Neural crest cell (in vitro differentiated cells): Measurements from ENCODE around the gene COL21A1. TPM values are rescaled to one million over a fixed set of nuclear protein-coding genes. Genes with fewer than 3 reads are reported as not detected.

Experiments
- DNase-seq: peaks from one replicate; pipeline ENCODE4 v3.0.0; 2021; ENCODE audit warnings: low read depth, mixed read lengths, low spot score
- H3K27ac Mint-ChIP-seq: one replicate; pipeline ENCODE4 v1.8.0; 2021; ENCODE audit warnings: mild to moderate bottlenecking, mixed read lengths; ENCODE audit not compliant: unreplicated experiment
- H3K27me3 Mint-ChIP-seq: 2 replicates; pipeline ENCODE4 v1.8.0; 2021; ENCODE audit warnings: low read depth, mild to moderate bottlenecking, mixed read lengths
- H3K36me3 Mint-ChIP-seq: 2 replicates; pipeline ENCODE4 v1.8.0; 2021; ENCODE audit warnings: low read depth, mild to moderate bottlenecking, mixed read lengths
- H3K4me1 Mint-ChIP-seq: 2 replicates; pipeline ENCODE4 v1.8.0; 2021; ENCODE audit warnings: mixed read lengths
- H3K4me3 Mint-ChIP-seq: one replicate; pipeline ENCODE4 v1.8.0; 2021; ENCODE audit warnings: mild to moderate bottlenecking, mixed read lengths
- H3K9me3 Mint-ChIP-seq: 2 replicates; pipeline ENCODE4 v1.8.0; 2021; ENCODE audit warnings: mixed read lengths
- total RNA-seq: library from RNA; stranded (reverse); gene quantifications from 2 replicates; pipeline ENCODE4 v1.2.1, GENCODE V29; 2021
- TF ChIP-seq, protein P1 (sequence below): fragments of 200-600 bp; sonication (generic); conservative IDR thresholded peaks from 2 replicates; pipeline ENCODE4 v1.5.0; 2021; ENCODE audit warnings: antibody characterized with exemption, mild to moderate bottlenecking

COL21A1 gene
- total RNA-seq, 1 donor from 2014 or later, result not detected

- TF ChIP-seq, protein P1, sequence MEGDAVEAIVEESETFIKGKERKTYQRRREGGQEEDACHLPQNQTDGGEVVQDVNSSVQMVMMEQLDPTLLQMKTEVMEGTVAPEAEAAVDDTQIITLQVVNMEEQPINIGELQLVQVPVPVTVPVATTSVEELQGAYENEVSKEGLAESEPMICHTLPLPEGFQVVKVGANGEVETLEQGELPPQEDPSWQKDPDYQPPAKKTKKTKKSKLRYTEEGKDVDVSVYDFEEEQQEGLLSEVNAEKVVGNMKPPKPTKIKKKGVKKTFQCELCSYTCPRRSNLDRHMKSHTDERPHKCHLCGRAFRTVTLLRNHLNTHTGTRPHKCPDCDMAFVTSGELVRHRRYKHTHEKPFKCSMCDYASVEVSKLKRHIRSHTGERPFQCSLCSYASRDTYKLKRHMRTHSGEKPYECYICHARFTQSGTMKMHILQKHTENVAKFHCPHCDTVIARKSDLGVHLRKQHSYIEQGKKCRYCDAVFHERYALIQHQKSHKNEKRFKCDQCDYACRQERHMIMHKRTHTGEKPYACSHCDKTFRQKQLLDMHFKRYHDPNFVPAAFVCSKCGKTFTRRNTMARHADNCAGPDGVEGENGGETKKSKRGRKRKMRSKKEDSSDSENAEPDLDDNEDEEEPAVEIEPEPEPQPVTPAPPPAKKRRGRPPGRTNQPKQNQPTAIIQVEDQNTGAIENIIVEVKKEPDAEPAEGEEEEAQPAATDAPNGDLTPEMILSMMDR, result no peak
- Mint-ChIP-seq H3K27ac (no peak overlapping the region), H3K9me3 (no peaks in the 10 kb centered on the region), H3K36me3 (no peaks in the 10 kb centered on the region), H3K4me1 (peaks cover 9% of the 10 kb centered on the region), H3K27me3 (no peaks in the 10 kb centered on the region), H3K4me3 (no peak overlapping the region)
- DNase-seq, result no peak
These were observed 192.2 kb downstream of the COL21A1 start for GRCh38 chr6:56055081-56055704.

- DNase-seq, result no peak
- no peak overlapping the region for H3K27ac Mint-ChIP-seq
- TF ChIP-seq, protein P1, result no peak
- no peaks in the 10 kb centered on the region for H3K27me3 Mint-ChIP-seq
- H3K4me1 Mint-ChIP-seq, result peaks cover 9% of the 10 kb centered on the region
- no peaks in the 10 kb centered on the region for H3K36me3 Mint-ChIP-seq
- H3K9me3 Mint-ChIP-seq, result no peaks in the 10 kb centered on the region
- no peak overlapping the region for H3K4me3 Mint-ChIP-seq
These were observed 196.2 kb downstream of the COL21A1 start for GRCh38 chr6:56051202-56051598.

- TF ChIP-seq, protein P1, result no peak
- no peak overlapping the region for H3K4me3 Mint-ChIP-seq
- no peaks in the 10 kb centered on the region for H3K9me3 Mint-ChIP-seq
- H3K4me1 Mint-ChIP-seq, result peaks cover 9% of the 10 kb centered on the region
- H3K27me3 Mint-ChIP-seq, result no peaks in the 10 kb centered on the region
- no peaks in the 10 kb centered on the region for H3K36me3 Mint-ChIP-seq
- DNase-seq, result no peak
- H3K27ac Mint-ChIP-seq, result no peak overlapping the region
These were observed 196.7 kb downstream of the COL21A1 start for GRCh38 chr6:56050530-56051201.

DNA sequence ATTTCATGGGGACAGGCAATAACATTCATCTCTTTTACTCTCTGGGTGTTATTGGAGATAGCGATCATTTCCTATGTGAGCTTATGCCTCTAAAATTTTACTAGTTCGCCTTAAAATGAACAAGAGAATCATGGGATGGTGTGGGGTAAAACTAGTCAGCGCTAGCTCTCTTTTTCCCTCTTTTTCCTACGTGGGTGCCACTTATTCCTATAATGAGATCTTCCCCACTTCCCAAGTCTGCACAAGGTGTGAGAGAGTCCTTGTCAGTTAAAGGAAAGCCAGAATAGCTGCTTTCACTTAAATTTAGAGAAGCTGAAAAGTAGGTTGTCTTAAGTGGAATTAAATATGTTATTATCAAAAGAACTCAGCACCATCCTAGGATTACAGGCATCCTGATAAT is 198.8 kb downstream of the COL21A1 start:
- TF ChIP-seq, protein P1, result no peak
- Mint-ChIP-seq H3K27ac (no peak overlapping the region), H3K9me3 (no peaks in the 10 kb centered on the region), H3K4me3 (no peak overlapping the region), H3K4me1 (peaks cover 9% of the 10 kb centered on the region), H3K36me3 (no peaks in the 10 kb centered on the region), H3K27me3 (no peaks in the 10 kb centered on the region)
- DNase-seq, result no peak

DNA sequence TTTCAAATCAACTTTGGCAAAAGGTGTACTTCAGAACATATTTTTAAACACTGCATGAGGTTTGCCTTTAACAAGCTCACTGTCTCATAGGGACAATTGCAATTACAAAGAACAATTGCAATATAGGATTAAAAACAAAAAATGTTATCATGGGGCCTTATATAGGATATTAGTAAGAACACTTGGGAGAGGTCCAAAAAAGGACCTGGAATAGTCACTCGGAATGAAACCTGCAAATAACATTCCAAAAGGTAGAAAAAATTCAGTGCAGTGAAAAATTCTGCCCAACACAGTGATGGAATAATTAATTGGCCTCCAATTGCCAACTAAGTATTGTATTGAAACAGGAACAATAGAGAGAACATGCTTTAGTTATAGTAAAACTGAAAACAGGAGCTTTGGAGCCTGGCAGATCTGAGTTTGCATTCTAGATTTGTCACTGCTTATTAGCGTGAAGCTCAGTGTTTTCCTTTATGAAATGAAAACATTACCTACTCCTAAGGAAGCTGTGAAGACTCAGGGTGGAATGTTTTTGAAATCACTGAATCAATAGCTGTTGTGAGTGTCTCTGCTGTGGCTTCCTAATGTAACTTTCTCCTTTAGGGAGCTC is 199.3 kb downstream of the COL21A1 start:
- H3K27me3 Mint-ChIP-seq, result no peaks in the 10 kb centered on the region
- H3K9me3 Mint-ChIP-seq, result no peaks in the 10 kb centered on the region
- no peak overlapping the region for H3K4me3 Mint-ChIP-seq
- peaks cover 9% of the 10 kb centered on the region for H3K4me1 Mint-ChIP-seq
- TF ChIP-seq, protein P1, result no peak
- no peak for DNase-seq
- no peak overlapping the region for H3K27ac Mint-ChIP-seq
- H3K36me3 Mint-ChIP-seq, result no peaks in the 10 kb centered on the region
